Subcutaneous abdominal adipose tissue (tissue), 5 donors: Measurements from ENCODE around the gene ZFYVE28.

Experiments used
- H3K27ac ChIP-seq: one replicate; pipeline ENCODE4 v1.7.0; 2013; ENCODE audit warnings: low read depth, mild to moderate bottlenecking, inconsistent platforms, low read length, moderate library complexity
- H3K27me3 ChIP-seq, 5 donors: one replicate each; pipeline ENCODE4 v1.7.0; 2013; ENCODE audit warnings: low read length in 5 of 5, inconsistent platforms in 1 of 5; ENCODE audit not compliant: control insufficient read depth in 5 of 5, insufficient read depth in 4 of 5
- H3K36me3 ChIP-seq, 5 donors: one replicate each; pipeline ENCODE4 v1.7.0; 2013; ENCODE audit warnings: low read length in 5 of 5; ENCODE audit not compliant: control insufficient read depth in 5 of 5, insufficient read depth in 5 of 5
- H3K4me1 ChIP-seq, 5 donors: one replicate each; pipeline ENCODE4 v1.7.0; 2013; ENCODE audit warnings: low read length in 5 of 5, mild to moderate bottlenecking in 3 of 5, moderate library complexity in 1 of 5; ENCODE audit not compliant: control insufficient read depth in 5 of 5, insufficient read depth in 5 of 5
- H3K4me3 ChIP-seq, 5 donors: one replicate each; pipeline ENCODE4 v1.7.0; 2013; ENCODE audit warnings: low read length in 5 of 5, low read depth in 1 of 5
- H3K9ac ChIP-seq, 5 donors: one replicate each; pipeline ENCODE4 v1.7.0; 2013; ENCODE audit warnings: low read length in 5 of 5, mild to moderate bottlenecking in 4 of 5, moderate library complexity in 3 of 5
- H3K9me3 ChIP-seq, 5 donors: one replicate each; pipeline ENCODE4 v1.7.0; 2013; ENCODE audit warnings: low read length in 5 of 5; ENCODE audit not compliant: control insufficient read depth in 5 of 5
- donor health status: healthy.
- donor health status: healthy.
- donor health status: healthy.
- donor health status: healthy.
- donor health status: healthy.

The ZFYVE28 gene

GRCh38 chr4:2457481-2458295 is 39.2 kb upstream of the ZFYVE28 start:
- peaks cover 0 to 18% (median 11%) of the 10 kb centered on the region in 5 donors for H3K27me3 ChIP-seq
- H3K36me3 ChIP-seq, result no peaks in the 10 kb centered on the region
- no peak overlapping the region for H3K9ac ChIP-seq
- H3K4me1 ChIP-seq, result peaks cover 0 to 9% (median 5%) of the 10 kb centered on the region in 5 donors
- no peak overlapping the region for H3K4me3 ChIP-seq
- H3K9me3 ChIP-seq, result no peaks in the 10 kb centered on the region
- no peak overlapping the region for H3K27ac ChIP-seq

- Histone ChIP-seq H3K9me3 (no peaks in the 10 kb centered on the region), H3K4me1 (no peaks in the 10 kb centered on the region), H3K27ac (no peak overlapping the region)
Observed at GRCh38 chr4:2451821-2452785, 33.7 kb upstream of the ZFYVE28 start.

GRCh38 chr4:2451036-2451520 is 32.6 kb upstream of the ZFYVE28 start:
- Histone ChIP-seq H3K4me3 (no peak overlapping the region), H3K27ac (no peak overlapping the region), H3K4me1 (no peaks in the 10 kb centered on the region), H3K27me3 (no peaks in the 10 kb centered on the region), H3K36me3 (no peaks in the 10 kb centered on the region), H3K9me3 (peaks cover 0 to 3% (median 0%) of the 10 kb centered on the region in 5 donors), H3K9ac (no peak overlapping the region)

More at GRCh38 chr4:2451821-2452785, 33.7 kb upstream of the ZFYVE28 start:
- H3K9ac ChIP-seq, result no peak overlapping the region
- no peak overlapping the region for H3K4me3 ChIP-seq
- H3K27me3 ChIP-seq, result no peaks in the 10 kb centered on the region
- H3K36me3 ChIP-seq, result no peaks in the 10 kb centered on the region

- Histone ChIP-seq H3K4me1 (no peaks in the 10 kb centered on the region), H3K36me3 (no peaks in the 10 kb centered on the region), H3K27me3 (no peaks in the 10 kb centered on the region), H3K9ac (no peak overlapping the region), H3K27ac (no peak overlapping the region), H3K9me3 (peaks cover 0 to 3% (median 0%) of the 10 kb centered on the region in 5 donors), H3K4me3 (no peak overlapping the region)
Observed at GRCh38 chr4:2450394-2451035, 32.1 kb upstream of the ZFYVE28 start.

- Histone ChIP-seq H3K27me3 (no peaks in the 10 kb centered on the region), H3K9me3 (peaks cover 0 to 3% (median 0%) of the 10 kb centered on the region in 5 donors), H3K4me3 (no peak overlapping the region), H3K36me3 (no peaks in the 10 kb centered on the region), H3K4me1 (no peaks in the 10 kb centered on the region), H3K9ac (no peak overlapping the region), H3K27ac (no peak overlapping the region)
Observed at GRCh38 chr4:2449511-2450392, 31.3 kb upstream of the ZFYVE28 start.

- no peaks in the 10 kb centered on the region for H3K36me3 ChIP-seq
- H3K27ac ChIP-seq, result no peak overlapping the region
Observed at GRCh38 chr4:2449051-2449450, 30.6 kb upstream of the ZFYVE28 start.

GRCh38 chr4:2448589-2448988 is 30.1 kb upstream of the ZFYVE28 start:
- no peak overlapping the region for H3K27ac ChIP-seq

More at GRCh38 chr4:2449051-2449450, 30.6 kb upstream of the ZFYVE28 start:
- no peaks in the 10 kb centered on the region for H3K4me1 ChIP-seq
- no peak overlapping the region for H3K4me3 ChIP-seq
- H3K27me3 ChIP-seq, result no peaks in the 10 kb centered on the region
- H3K9ac ChIP-seq, result no peak overlapping the region
- H3K9me3 ChIP-seq, result peaks cover 0 to 3% (median 0%) of the 10 kb centered on the region in 5 donors

GRCh38 chr4:2446656-2447564 is 28.5 kb upstream of the ZFYVE28 start:
- no peak overlapping the region for H3K4me3 ChIP-seq
- no peaks in the 10 kb centered on the region for H3K4me1 ChIP-seq
- H3K36me3 ChIP-seq, result no peaks in the 10 kb centered on the region
- no peak overlapping the region for H3K27ac ChIP-seq
- H3K9me3 ChIP-seq, result peaks cover 0 to 3% (median 0%) of the 10 kb centered on the region in 5 donors
- H3K27me3 ChIP-seq, result peaks cover 0 to 1% (median 0%) of the 10 kb centered on the region in 5 donors
- no peak overlapping the region for H3K9ac ChIP-seq

More at GRCh38 chr4:2448589-2448988, 30.1 kb upstream of the ZFYVE28 start:
- no peaks in the 10 kb centered on the region for H3K27me3 ChIP-seq
- no peak overlapping the region for H3K9ac ChIP-seq
- H3K36me3 ChIP-seq, result no peaks in the 10 kb centered on the region
- H3K4me1 ChIP-seq, result no peaks in the 10 kb centered on the region
- H3K4me3 ChIP-seq, result no peak overlapping the region
- peaks cover 0 to 3% (median 0%) of the 10 kb centered on the region in 5 donors for H3K9me3 ChIP-seq
